ENCODE data around the gene APOLD1. TPM values are rescaled to one million over a fixed set of nuclear protein-coding genes. Genes with fewer than 3 reads are reported as not detected.
"Not testable (repeated sequence)": the region's sequence is repeated elsewhere in the genome, so short reads cannot be mapped to it uniquely, and the experiment has no call there.

The APOLD1 gene
- total RNA-seq, 1 donor from 2014 or later: 5.1 TPM

DNA sequence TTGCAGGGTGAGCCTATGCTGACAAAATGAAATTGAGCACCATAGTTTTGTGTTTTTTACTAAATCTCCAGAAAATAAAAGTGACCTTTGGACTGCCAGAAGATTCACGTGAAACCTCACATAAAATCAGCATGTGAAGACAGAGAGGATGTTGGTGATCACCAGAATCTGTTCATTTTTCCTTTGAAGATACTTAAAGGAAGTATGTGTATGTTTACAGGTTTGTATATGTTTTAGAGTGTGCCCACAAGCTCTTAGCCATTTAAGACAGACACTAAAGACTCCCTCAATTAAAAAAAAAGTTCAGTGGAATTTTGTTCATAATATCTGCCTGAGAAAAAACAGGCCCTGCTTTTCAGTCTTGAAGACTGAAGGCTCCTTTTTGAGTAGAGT lies 53.5 kb downstream of the APOLD1 start:
- no peak for DNase-seq (ENCODE audit: low read depth)

DNA sequence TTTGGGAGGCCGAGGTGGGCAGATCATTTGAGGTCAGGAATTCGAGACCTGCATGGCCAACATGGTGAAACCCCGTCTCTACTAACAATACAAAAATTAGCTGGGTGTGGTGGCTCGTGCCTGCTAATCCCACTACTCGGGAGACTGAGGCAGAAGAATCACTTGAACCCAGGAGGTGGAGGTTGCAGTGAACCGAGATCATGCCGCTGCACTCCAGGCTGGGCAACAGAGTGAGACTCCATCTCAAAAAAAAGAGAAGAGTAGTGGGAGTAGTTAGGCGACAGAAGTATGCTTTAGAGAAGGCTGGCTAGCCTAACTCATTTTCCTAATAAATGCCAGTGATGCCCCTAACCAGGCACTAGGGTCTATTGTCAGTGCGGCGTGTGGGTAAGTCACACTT lies 54.0 kb downstream of the APOLD1 start:
- not testable (repeated sequence) for DNase-seq (ENCODE audit: low read depth)

DNA sequence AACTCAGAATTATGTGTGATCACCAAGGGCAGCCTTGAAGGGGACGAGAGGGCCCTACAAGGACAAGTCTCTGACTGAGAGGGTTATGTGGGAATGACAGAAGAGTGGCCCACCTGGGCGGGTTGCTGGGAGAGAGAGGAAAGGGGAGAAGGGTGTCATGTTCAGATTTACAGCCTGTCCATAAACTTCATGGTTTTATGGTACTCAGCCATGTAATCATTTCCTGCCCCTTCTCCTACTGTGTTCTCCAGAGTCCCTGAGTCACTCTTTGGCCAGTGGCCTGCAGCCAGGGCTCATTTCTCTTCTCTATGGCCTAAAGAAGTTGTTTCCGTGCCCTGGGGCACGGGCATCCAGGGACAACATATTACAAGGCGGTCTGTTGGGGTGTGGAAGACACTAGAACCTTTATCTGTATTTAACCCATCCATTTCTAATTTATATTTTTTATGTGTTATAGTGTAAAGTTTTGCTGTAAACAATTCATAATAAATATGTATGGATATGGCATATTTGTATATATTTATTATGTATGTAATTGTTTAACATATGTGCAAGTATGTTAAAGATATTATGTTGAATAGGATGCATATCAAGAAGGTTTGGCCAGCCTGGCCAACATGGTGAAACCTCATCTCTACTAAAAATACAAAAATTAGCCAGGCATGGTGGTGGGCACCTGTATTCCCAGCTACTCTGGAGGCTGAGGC lies 54.6 kb downstream of the APOLD1 start:
- DNase-seq (ENCODE audit: low read depth): peak; percentile 68

DNA sequence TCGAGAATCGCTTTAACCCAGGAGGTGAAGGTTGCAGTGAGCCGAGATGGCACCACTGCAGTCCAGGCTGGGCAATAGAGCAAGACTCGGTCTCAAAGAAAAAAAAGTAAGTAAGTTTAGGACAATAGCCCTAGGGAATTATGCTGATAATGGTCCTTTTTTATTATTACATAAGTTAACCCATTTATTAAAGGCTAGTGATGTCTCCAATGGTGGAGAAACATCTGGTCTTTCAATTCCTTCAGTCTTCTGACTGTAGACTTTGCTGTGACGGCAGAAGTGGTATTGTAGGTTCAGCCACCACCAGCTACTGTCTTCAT lies 55.1 kb downstream of the APOLD1 start:
- DNase-seq (ENCODE audit: low read depth): no peak

MicroRNAs within 50 kb of the gene (microRNA counts, 767-probe panel; counts per million panel counts)
- not detected for microRNA hsa-miR-613

Small RNA genes lying within 50 kb of the gene (microRNA-seq; reads per million reads assigned to microRNA genes)
- not detected for gene MIR613

Other genes starting within 250 kb of the APOLD1 start
- 5.7 and 7.2 TPM in 2 replicates for gene DUSP16, start 222.8 kb upstream of the APOLD1 start, total RNA-seq
- gene CREBL2, start 173.8 kb upstream of the APOLD1 start, total RNA-seq: 15.5 and 18.6 TPM in 2 replicates
- not detected in 2 replicates for gene GPR19, start 89.5 kb upstream of the APOLD1 start, total RNA-seq
- 40.4 and 41.4 TPM in 2 replicates for gene CDKN1B, start 68.3 kb upstream of the APOLD1 start, total RNA-seq
- 57.4 and 63.7 TPM in 2 replicates for gene DDX47, start 27.7 kb downstream of the APOLD1 start, total RNA-seq
- gene GPRC5A, start 105.9 kb downstream of the APOLD1 start, total RNA-seq: 0.42 and 1.4 TPM in 2 replicates
- not detected in 2 replicates for gene GPRC5D, start 166.5 kb downstream of the APOLD1 start, total RNA-seq
- 3.5 and 5.9 TPM in 2 replicates for gene HEBP1, start 214.6 kb downstream of the APOLD1 start, total RNA-seq